ENCODE measurements around the gene MIS12.
A peak's percentile ranks its signal among the peaks of the same experiment; 100 is the strongest.

Gene MIS12

GRCh38 chr17:5468075-5468473 lies 18.3 kb upstream of the MIS12 start:
- no peak for DNase-seq (ENCODE audit: low read depth)
- H3K9ac ChIP-seq (ENCODE audit: low read length) = peak overlapping the region; percentile 92
- no peaks in the 10 kb centered on the region for H3K27me3 ChIP-seq (replicated peaks; ENCODE audit: control insufficient read depth, insufficient read depth, low read length)
- H3K36me3 ChIP-seq (ENCODE audit: control insufficient read depth, insufficient read depth, low read length, severe bottlenecking) = peaks cover 16% of the 10 kb centered on the region
- peaks cover 17% of the 10 kb centered on the region for H3K4me1 ChIP-seq (ENCODE audit: control insufficient read depth, insufficient read depth, low read length)
- H3K9me3 ChIP-seq (ENCODE audit: control insufficient read depth, low read length) = no peaks in the 10 kb centered on the region
- H3K4me3 ChIP-seq (ENCODE audit: low read length) = peak overlapping the region; percentile 95

DNA sequence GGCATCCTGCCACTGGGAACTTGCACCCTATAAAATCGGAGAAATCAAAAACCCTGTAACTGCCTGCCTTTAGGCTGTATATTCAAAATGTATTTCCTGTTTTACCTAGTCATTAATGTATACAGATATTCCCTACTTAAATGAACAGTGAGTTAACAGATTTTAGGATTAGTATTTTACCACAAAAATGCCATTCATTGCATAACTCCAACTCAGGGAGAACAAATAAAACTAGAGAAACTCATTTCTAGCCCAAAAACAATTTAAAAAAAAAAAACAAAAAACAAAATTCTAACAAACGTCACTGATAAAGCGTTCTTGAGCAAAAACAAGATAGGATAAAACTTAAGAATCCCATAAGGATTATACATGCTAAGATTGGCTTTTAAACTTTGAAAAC lies 13.9 kb upstream of the MIS12 start:
- H3K4me1 ChIP-seq (ENCODE audit: control insufficient read depth, insufficient read depth, low read length) = peaks cover 14% of the 10 kb centered on the region
- peaks cover 52% of the 10 kb centered on the region for H3K36me3 ChIP-seq (ENCODE audit: control insufficient read depth, insufficient read depth, low read length, severe bottlenecking)
- H3K27me3 ChIP-seq (replicated peaks; ENCODE audit: control insufficient read depth, insufficient read depth, low read length) = no peaks in the 10 kb centered on the region

DNA sequence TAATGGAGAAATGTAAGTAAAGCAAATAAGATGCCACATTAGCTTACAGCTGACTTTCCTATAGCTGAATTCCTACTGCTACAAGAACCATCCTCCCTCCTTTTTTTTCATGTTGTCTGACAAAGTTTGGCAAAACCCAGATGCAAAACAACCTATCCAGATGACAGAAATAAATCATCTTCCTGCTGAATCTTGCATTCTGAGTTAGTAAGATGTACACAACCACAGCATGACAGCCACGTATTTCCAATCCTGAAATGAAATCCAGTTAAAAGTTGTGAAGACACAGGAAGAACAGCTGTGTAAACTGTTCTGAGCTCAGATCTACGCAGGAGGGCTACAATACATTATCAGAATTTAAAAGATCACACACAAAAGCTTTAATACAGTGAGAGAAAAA lies 12.5 kb upstream of the MIS12 start:
- H3K9ac ChIP-seq (ENCODE audit: low read length) = no peak overlapping the region
- H3K9me3 ChIP-seq (ENCODE audit: control insufficient read depth, low read length) = peaks cover 6% of the 10 kb centered on the region
- no peaks in the 10 kb centered on the region for H3K27me3 ChIP-seq (replicated peaks; ENCODE audit: control insufficient read depth, insufficient read depth, low read length)
- H3K4me1 ChIP-seq (ENCODE audit: control insufficient read depth, insufficient read depth, low read length) = peaks cover 14% of the 10 kb centered on the region
- H3K36me3 ChIP-seq (ENCODE audit: control insufficient read depth, insufficient read depth, low read length, severe bottlenecking) = peaks cover 66% of the 10 kb centered on the region
- DNase-seq (ENCODE audit: low read depth) = no peak
- no peak overlapping the region for H3K4me3 ChIP-seq (ENCODE audit: low read length)

More for the DNA sequence above, 13.9 kb upstream of the MIS12 start:
- no peak for DNase-seq (ENCODE audit: low read depth)
- Histone ChIP-seq H3K9ac (ENCODE audit: low read length) (no peak overlapping the region), H3K9me3 (ENCODE audit: control insufficient read depth, low read length) (no peaks in the 10 kb centered on the region), H3K4me3 (ENCODE audit: low read length) (no peak overlapping the region)

DNA sequence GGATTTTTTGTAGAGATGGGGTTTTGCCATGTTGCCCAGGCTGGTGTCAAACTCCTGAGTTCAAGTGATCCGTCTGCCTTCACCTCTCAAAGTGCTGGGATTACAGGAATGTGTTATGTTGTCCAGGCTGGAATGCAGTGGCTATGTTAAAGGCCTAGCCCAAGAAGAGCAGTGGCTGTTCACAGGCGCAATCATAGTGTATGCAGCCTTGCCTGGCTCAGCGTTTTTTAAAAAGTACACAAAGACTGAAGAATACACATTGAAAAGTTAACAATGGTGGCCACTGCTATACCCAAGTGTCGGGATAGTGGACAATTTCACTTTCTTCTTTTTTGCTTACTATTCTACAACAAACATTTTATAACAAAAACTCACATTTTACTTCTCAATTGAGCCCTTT lies 7.4 kb upstream of the MIS12 start:
- H3K9me3 ChIP-seq (ENCODE audit: control insufficient read depth, low read length) = peaks cover 6% of the 10 kb centered on the region
- peaks cover 8% of the 10 kb centered on the region for H3K4me1 ChIP-seq (ENCODE audit: control insufficient read depth, insufficient read depth, low read length)
- DNase-seq (ENCODE audit: low read depth) = no peak
- H3K4me3 ChIP-seq (ENCODE audit: low read length) = no peak overlapping the region
- H3K27me3 ChIP-seq (replicated peaks; ENCODE audit: control insufficient read depth, insufficient read depth, low read length) = no peaks in the 10 kb centered on the region
- no peak overlapping the region for H3K9ac ChIP-seq (ENCODE audit: low read length)
- peaks cover 89% of the 10 kb centered on the region for H3K36me3 ChIP-seq (ENCODE audit: control insufficient read depth, insufficient read depth, low read length, severe bottlenecking)

DNA sequence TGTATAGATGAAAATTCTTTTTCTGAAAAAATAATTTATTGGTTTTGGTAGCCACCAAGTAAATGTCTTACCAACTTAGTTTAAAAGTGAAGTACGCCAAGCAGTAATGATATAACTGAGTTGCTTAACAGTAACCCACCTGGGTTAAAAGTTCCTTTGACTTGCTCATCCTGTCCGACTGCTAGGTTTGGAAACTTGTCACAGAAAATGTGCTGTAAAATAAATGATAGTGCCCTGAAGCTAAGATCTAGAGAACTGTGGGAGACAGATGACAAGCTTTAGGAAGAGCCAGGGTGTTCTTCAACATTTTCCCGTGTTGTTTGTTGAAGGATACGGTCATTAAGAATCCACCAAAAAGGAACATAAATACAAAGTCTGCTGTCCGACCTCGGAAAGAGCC lies 5.4 kb upstream of the MIS12 start:
- peaks cover 75% of the 10 kb centered on the region for H3K36me3 ChIP-seq (ENCODE audit: control insufficient read depth, insufficient read depth, low read length, severe bottlenecking)
- DNase-seq (ENCODE audit: low read depth) = no peak
- H3K9me3 ChIP-seq (ENCODE audit: control insufficient read depth, low read length) = peaks cover 6% of the 10 kb centered on the region
- no peaks in the 10 kb centered on the region for H3K27me3 ChIP-seq (replicated peaks; ENCODE audit: control insufficient read depth, insufficient read depth, low read length)
- no peak overlapping the region for H3K4me3 ChIP-seq (ENCODE audit: low read length)
- H3K9ac ChIP-seq (ENCODE audit: low read length) = no peak overlapping the region
- H3K4me1 ChIP-seq (ENCODE audit: control insufficient read depth, insufficient read depth, low read length) = peaks cover 8% of the 10 kb centered on the region

DNA sequence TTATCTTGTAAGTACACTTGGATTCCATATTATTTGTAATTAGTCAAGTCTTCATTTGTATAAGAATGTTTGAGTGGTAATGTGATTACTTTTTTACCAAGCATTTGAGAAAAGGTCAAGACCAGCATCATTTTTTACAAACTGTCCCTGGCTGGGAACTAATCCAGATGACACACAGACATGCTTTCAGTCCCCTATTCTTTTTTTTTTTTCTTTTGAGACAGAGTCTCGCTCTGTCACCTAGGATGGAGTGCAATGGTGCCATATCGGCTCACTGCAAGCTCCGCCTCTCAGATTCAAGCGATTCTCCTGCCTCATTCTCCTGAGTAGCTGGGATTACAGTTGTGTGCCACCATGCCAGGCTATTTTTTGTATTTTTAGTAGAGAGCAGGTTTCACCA lies 4.9 kb upstream of the MIS12 start:
- no peaks in the 10 kb centered on the region for H3K27me3 ChIP-seq (replicated peaks; ENCODE audit: control insufficient read depth, insufficient read depth, low read length)

DNA sequence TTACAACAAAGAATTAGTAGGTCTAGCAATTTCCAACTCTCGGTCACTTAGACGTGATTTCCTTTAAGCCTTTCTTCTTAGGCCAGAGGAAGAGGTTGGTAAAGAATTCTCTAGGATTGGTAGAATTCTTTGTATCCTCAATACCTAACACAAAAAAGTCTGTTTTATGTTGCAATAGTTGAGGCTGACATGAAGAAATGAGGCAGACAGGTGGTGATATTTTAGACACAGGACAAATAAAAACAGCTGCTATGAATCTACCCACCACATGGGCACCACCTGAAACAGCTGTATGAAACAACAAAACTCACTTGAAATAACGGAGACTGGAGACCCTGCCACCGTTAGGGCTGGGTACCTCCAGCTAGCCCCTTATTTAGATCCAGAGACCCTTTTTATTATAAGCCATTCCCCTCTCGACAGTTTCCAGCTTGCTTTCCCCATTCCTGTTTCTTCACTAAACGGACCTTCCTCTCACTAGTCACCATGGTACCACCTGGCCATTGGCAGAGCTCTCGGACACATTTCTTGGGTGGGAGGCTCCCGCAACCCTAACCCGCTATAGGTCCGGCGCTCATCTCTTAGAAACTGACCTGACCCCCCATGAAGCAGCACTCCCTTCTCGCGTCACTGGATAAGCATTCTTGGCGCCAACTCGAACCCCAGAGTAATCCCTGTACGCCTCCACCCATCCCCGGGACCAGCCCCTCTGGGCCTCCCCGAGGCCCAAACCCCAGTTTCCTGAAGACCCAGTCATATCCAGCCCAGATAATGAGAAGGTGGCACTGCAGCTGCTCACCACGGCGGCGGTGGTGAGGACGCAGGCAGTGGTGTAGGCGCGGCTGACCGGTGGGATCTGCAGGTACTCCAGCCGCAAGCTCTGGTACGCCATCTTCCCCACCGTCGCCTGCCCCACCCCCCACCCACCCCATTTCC lies 828 bp upstream of the MIS12 start, which contains the start of gene DERL2:
DERL2 (minus strand) TSS at position 909 of the 936 bp plus-strand sequence; CDS start at position 892, 17 bp downstream.
- Histone ChIP-seq H3K27me3 (replicated peaks; ENCODE audit: control insufficient read depth, insufficient read depth, low read length) (no peaks in the 10 kb centered on the region), H3K4me1 (ENCODE audit: control insufficient read depth, insufficient read depth, low read length) (peaks cover 16% of the 10 kb centered on the region), H3K4me3 (ENCODE audit: low read length) (peak within 1 kb of the TSS; percentile 99), H3K36me3 (ENCODE audit: control insufficient read depth, insufficient read depth, low read length, severe bottlenecking) (peaks cover 54% of the 10 kb centered on the region), H3K9ac (ENCODE audit: low read length) (peak within 1 kb of the TSS; percentile 96), H3K9me3 (ENCODE audit: control insufficient read depth, low read length) (no peaks in the 10 kb centered on the region)
- peak; percentile 41 for DNase-seq (ENCODE audit: low read depth)

More for the DNA sequence above, 4.9 kb upstream of the MIS12 start:
- no peak for DNase-seq (ENCODE audit: low read depth)
- peaks cover 6% of the 10 kb centered on the region for H3K9me3 ChIP-seq (ENCODE audit: control insufficient read depth, low read length)
- no peak overlapping the region for H3K9ac ChIP-seq (ENCODE audit: low read length)
- H3K36me3 ChIP-seq (ENCODE audit: control insufficient read depth, insufficient read depth, low read length, severe bottlenecking) = peaks cover 73% of the 10 kb centered on the region
- H3K4me3 ChIP-seq (ENCODE audit: low read length) = no peak overlapping the region
- peaks cover 8% of the 10 kb centered on the region for H3K4me1 ChIP-seq (ENCODE audit: control insufficient read depth, insufficient read depth, low read length)

DNA sequence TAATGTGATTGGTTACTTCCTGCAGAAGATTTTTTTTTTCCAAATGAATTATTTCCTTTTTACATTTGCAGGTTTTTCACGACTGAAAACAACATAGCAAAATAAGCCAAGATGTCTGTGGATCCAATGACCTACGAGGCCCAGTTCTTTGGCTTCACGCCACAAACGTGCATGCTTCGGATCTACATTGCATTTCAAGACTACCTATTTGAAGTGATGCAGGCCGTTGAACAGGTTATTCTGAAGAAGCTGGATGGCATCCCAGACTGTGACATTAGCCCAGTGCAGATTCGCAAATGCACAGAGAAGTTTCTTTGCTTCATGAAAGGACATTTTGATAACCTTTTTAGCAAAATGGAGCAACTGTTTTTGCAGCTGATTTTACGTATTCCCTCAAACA lies 2.4 kb downstream of the MIS12 start:
- H3K27me3 ChIP-seq (replicated peaks; ENCODE audit: control insufficient read depth, insufficient read depth, low read length) = no peaks in the 10 kb centered on the region
- H3K9ac ChIP-seq (ENCODE audit: low read length) = no peak overlapping the region
- H3K4me1 ChIP-seq (ENCODE audit: control insufficient read depth, insufficient read depth, low read length) = peaks cover 13% of the 10 kb centered on the region
- peaks cover 26% of the 10 kb centered on the region for H3K36me3 ChIP-seq (ENCODE audit: control insufficient read depth, insufficient read depth, low read length, severe bottlenecking)
- H3K9me3 ChIP-seq (ENCODE audit: control insufficient read depth, low read length) = peaks cover 13% of the 10 kb centered on the region
- no peak for DNase-seq (ENCODE audit: low read depth)
- no peak overlapping the region for H3K4me3 ChIP-seq (ENCODE audit: low read length)

DNA sequence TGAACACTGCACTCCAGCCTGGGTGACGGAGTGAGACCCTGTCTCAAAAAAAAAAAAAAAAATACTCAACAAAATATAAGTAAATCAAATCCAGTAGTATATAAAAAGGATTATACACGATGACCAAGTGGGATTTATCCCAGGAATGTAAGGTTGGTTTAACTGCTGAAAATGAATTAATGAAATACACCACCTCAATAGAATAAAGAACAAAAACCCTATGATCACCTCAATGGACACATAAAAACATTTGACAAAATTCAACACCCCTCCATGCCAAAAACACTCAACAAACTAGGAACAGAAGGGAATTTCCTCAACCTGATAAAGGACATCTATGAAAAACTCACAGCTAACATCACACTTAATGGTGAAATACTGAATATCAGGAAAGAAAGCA lies 6.6 kb downstream of the MIS12 start:
- Histone ChIP-seq H3K4me3 (ENCODE audit: low read length) (no peak overlapping the region), H3K9me3 (ENCODE audit: control insufficient read depth, low read length) (peaks cover 17% of the 10 kb centered on the region), H3K36me3 (ENCODE audit: control insufficient read depth, insufficient read depth, low read length, severe bottlenecking) (peaks cover 21% of the 10 kb centered on the region), H3K4me1 (ENCODE audit: control insufficient read depth, insufficient read depth, low read length) (no peaks in the 10 kb centered on the region), H3K9ac (ENCODE audit: low read length) (no peak overlapping the region), H3K27me3 (replicated peaks; ENCODE audit: control insufficient read depth, insufficient read depth, low read length) (no peaks in the 10 kb centered on the region)
- no peak for DNase-seq (ENCODE audit: low read depth)

DNA sequence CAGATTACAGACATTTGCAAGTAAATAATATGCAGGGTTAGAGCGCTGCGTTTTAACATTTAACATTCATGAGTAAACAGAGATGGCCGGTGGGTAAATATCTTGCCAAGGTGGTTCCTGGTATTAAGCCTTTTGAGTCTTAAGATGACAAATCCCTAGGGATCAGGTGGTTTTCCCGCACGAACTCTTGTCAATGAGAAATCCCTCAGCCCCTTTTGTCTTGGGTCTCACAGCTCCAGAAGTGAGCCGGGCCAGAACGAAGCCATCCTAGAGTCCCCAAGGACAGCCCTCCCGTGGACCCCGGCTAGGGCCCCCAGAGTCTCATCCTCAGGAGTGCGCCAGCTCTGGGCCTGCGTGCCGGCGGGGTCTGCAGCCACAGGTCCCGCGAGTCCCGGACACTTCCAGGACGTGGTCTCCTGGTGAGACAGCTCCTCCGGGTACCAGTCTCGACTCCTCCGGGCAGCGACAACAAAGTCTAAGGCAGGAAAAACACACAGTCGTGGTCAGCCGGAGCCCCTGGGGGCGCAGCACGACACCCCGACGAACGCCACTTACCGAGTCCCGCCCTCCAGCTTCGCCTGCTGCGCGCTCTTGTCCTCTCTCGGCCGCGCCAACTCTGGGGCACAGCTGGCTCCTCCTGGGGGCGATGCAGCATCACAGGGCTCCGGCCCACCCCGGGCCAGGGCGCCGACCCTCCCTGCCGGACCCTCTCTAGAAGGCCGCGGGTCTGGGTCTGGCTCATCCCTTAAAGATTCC lies 13.3 kb downstream of the MIS12 start:
- H3K27me3 ChIP-seq (replicated peaks; ENCODE audit: control insufficient read depth, insufficient read depth, low read length) = no peaks in the 10 kb centered on the region
- H3K36me3 ChIP-seq (ENCODE audit: control insufficient read depth, insufficient read depth, low read length, severe bottlenecking) = peaks cover 5% of the 10 kb centered on the region
- H3K4me3 ChIP-seq (ENCODE audit: low read length) = peak overlapping the region; percentile 76
- H3K9ac ChIP-seq (ENCODE audit: low read length) = peak overlapping the region; percentile 68
- peaks cover 3% of the 10 kb centered on the region for H3K4me1 ChIP-seq (ENCODE audit: control insufficient read depth, insufficient read depth, low read length)
- DNase-seq (ENCODE audit: low read depth) = peak; percentile 67
- no peaks in the 10 kb centered on the region for H3K9me3 ChIP-seq (ENCODE audit: control insufficient read depth, low read length)

- Histone ChIP-seq H3K4me1 (ENCODE audit: control insufficient read depth, insufficient read depth, low read length) (peaks cover 3% of the 10 kb centered on the region), H3K9me3 (ENCODE audit: control insufficient read depth, low read length) (no peaks in the 10 kb centered on the region), H3K27me3 (replicated peaks; ENCODE audit: control insufficient read depth, insufficient read depth, low read length) (no peaks in the 10 kb centered on the region), H3K4me3 (ENCODE audit: low read length) (peak overlapping the region; percentile 76), H3K36me3 (ENCODE audit: control insufficient read depth, insufficient read depth, low read length, severe bottlenecking) (peaks cover 5% of the 10 kb centered on the region), H3K9ac (ENCODE audit: low read length) (peak overlapping the region; percentile 68)
- DNase-seq (ENCODE audit: low read depth) = no peak
Measured at GRCh38 chr17:5500247-5500588, 13.9 kb downstream of the MIS12 start.

All from adipocyte (in vitro differentiated cells).